Loucy (cell line): ENCODE data around the gene ARHGAP25.

Experiments
- EZH2phosphoT487 ChIP-seq: fragments of 200-600 bp; IDR thresholded peaks from 2 replicates; pipeline ENCODE4 v1.6.1; 2018; ENCODE audit warnings: antibody characterized with exemption, mild to moderate bottlenecking, moderate library complexity, borderline replicate concordance
- TF ChIP-seq, protein P1 (sequence below): fragments of 200-600 bp; sonication (generic); conservative IDR thresholded peaks from 2 replicates; pipeline ENCODE4 v1.5.1; 2014; ENCODE audit warnings: mild to moderate bottlenecking, antibody characterized with exemption, low read length

DNA sequence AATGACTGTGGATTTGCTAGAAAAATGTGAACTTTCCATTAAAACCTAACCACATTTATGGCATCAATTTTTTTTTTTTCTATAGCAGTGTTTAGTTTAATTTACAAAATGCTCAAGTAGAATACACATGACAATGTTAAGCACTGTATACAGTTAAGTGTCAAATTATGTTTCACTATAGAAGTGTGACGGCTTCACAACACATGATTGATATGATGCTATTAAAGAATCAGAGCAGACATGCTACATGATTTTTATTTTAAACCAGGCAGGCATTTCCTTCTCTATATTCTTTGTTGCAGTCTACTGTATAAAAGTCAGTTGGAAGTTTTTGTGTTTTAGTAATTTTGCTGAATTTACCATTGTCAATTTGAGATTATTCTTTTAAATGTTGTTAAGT lies 47.6 kb upstream of the ARHGAP25 start:
- TF ChIP-seq, protein P1, sequence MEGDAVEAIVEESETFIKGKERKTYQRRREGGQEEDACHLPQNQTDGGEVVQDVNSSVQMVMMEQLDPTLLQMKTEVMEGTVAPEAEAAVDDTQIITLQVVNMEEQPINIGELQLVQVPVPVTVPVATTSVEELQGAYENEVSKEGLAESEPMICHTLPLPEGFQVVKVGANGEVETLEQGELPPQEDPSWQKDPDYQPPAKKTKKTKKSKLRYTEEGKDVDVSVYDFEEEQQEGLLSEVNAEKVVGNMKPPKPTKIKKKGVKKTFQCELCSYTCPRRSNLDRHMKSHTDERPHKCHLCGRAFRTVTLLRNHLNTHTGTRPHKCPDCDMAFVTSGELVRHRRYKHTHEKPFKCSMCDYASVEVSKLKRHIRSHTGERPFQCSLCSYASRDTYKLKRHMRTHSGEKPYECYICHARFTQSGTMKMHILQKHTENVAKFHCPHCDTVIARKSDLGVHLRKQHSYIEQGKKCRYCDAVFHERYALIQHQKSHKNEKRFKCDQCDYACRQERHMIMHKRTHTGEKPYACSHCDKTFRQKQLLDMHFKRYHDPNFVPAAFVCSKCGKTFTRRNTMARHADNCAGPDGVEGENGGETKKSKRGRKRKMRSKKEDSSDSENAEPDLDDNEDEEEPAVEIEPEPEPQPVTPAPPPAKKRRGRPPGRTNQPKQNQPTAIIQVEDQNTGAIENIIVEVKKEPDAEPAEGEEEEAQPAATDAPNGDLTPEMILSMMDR, result no peak
- no peak for TF ChIP-seq EZH2phosphoT487
